ENCODE measurements around the gene GIMAP6.
"Not testable (repeated sequence)": the region's sequence is repeated elsewhere in the genome, so short reads cannot be mapped to it uniquely, and the experiment has no call there.

Gene GIMAP6

DNA sequence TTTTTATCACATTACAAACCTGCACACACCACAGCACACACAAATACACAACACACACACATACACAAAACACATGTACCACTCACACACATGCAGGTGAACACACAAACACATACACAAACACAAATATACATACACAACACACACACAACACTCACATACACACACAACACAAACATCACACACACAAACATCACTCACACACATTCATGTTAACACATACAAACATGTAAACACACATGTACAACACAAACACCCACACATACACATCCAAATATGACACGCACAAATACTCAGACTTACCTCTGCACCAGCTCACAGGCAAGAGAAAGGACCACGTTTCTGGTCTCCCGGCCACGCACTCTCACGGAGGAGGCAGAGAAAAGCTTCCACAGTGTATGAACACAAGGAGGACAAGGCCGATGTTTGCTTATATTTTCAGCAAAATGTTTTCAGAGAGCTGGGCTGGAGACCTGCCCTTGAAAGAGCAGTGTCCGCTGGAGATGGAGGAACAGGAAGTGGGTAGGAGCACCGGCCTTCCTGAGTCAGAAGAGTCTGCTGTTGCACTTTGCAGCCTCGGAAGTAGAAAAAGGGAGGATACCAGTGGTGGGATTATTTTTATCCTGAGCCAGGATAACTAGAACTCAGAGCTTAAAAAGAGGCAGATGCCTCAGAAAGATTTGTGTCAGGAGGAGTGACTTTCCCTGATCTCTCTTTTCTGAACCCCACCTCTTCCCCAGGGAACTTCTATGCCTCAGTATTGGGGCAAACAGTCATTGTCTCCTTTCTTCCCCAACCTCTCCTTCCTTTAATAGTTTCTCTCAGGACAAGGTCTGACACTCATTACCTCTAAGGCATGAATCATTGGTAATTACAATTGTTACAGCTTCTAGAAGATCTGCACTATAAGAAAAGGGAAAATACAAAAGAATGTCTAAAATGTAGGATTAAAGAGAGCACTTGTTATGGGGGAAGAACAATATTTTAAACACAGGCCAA, at the start of gene GIMAP6:
Gene GIMAP6, minus strand, starts transcription at position 520 of the 999 bp plus-strand sequence. CDS start 2,243 bp downstream, outside the sequence.
- no peak for DNase-seq

DNA sequence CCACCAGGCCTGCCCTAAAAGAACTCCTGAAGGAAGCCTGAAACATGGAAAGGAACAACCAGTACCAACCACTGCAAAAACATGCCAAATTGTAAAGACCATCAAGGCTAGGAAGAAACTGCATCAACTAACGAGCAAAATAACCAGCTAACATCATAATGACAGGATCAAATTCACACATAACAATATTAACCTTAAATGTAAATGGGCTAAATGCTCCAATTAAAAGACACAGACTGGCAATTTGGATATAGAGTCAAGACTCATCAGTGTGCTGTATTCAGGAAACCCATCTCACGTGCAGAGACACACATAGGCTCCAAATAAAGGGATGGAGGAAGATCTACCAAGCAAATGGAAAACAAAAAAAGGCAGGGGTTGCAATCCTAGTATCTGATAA, 48.2 kb upstream of the GIMAP6 start:
- DNase-seq, result not testable (repeated sequence)

DNA sequence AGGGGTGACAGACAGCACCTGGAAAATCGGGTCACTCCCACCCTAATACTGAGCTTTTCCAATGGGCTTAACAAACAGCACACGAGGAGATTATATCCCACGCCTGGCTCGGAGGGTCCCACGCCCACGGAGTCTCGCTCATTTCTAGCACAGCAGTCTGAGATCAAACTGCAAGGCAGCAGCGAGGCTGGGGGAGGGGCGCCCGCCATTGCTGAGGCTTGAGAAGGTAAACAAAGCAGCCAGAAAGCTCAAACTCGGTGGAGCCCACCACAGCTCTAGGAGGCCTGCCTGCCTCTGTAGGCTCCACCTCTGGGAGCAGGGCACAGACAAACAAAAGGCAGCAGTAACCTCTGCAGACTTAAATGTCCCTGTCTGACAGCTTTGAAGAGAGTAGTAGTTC, 46.4 kb upstream of the GIMAP6 start:
- DNase-seq, result not testable (repeated sequence)

DNA sequence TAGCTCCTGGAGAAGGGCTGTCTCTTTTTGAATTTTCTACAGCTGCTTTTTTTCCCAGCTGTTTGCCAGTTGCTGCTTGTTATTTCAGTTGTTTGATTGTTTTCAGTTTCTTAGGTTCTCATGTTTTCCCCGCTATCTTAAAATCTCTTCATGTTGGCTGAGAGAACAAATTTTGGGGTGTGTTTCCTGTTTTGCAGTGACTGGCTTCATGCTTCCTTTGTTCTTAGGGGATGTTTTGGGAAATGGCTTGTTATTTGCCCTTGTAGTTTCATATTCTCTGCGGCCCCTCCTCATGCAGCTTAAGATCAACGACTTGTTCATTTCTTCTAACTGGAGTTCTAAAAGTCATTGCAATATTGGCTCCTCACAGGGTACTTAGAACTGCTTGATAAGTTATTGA, 44.7 kb upstream of the GIMAP6 start:
- not testable (repeated sequence) for DNase-seq

DNA sequence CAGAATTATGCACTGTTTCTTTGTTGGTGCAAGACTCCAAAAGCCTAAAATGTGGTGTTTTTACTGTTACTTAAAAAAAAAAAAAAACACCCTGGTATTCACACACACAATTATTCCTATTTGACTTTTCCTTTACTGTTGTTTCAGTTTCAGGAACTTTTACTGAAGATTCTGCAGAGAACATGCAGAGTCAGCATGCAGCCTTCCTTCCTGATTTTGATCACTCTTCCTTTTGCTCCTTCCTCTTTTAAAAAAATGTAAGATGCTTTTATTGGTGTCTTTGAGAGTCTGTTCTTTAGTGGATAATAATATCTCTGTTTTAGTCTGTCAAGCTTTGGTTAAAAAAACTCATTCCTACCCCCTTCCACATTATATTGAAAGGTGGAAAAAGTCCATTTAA, 44.1 kb upstream of the GIMAP6 start:
- not testable (repeated sequence) for DNase-seq

DNA sequence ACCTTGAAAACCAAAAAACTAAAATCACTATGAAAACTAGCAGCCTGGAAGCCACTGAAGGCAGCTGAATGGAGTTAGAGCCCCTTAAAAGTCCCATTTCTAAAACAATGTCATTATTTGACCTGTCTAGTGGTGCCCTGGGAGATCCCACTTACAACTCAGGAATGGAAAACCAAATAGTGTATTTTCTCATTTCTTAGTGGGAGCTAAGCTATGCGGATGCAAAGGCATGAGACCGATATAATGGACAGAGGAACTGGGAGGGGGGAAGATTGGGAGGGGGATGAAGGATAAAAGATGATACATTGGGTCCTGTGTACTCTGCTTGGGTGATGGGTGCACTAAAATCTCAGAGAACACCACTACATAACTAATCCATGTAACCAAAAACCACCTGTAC, 43.5 kb upstream of the GIMAP6 start:
- DNase-seq, result no peak

DNA sequence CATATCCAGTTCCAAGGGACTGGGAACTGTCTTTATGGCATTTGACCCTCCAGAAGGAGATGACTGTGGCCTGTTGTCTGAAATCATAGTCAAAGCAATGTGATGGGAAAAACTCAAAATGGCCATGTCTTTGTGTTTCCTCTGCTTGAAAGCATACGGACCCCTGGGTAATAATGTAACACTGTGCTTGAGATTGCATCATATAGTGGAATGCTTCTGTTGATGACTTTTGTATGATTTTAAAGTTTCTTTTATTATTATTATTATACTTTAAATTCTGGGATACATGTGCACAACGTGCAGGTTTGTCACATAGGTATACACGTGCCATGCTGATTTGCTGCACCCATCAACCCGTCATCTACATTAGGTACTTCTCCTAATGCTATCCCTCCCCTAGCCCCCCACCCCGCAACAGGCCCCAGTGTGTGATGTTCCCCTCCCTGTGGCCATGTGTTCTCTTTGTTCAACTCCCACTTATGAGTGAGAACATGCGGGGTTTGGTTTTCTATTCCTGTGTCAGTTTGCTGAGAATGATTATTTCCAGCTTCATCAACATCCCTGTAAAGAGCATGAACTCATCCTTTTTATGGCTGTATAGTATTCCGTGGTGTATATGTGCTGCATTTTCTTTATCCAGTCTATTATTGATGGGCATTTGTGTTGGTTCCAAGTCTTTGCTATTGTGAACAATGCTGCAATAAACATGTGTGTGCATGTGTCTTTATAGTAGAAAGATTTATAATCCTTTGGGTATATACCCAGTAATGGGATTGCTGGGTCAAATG, 39.8 kb upstream of the GIMAP6 start:
- not testable (repeated sequence) for DNase-seq

DNA sequence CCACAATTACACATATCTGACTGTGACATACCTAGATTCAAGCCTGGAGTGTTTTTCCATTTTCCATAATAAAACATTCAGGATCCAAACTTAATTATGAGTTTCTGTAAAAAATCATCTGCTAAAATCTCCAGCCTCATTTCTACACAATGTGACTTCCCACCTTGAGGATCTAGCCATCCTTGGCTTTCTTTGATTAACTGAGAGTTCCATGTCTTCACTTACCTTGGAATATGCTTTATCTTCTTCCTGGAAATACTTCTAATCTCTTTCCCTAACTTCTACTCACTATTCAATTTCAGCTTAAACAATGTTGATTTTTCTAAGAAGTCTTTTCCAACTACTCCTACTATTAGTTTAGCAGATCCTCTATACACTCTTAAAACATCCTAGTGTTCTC, 36.8 kb upstream of the GIMAP6 start:
- no peak for DNase-seq

DNA sequence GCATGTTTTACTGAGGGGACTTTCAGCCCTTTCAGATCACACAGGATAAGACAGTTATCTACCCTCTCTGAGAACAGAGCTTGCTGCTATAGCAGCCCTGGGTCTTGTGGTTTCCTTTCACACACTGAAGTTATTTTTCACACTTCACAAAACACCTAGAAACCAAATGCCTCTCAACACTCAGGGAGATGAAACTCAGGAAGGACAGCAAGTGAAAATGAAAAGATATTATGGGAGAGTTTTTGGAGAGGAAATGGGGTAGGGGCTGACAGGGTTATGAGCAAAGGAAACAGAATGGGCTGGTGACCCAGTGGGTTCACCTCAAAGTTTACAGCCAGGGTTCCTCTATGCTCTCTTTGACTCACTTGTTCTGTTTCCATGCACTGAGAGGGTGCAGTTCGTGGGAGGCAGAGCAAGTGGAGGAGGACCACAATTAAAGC, 36.3 kb upstream of the GIMAP6 start:
- DNase-seq, result no peak

DNA sequence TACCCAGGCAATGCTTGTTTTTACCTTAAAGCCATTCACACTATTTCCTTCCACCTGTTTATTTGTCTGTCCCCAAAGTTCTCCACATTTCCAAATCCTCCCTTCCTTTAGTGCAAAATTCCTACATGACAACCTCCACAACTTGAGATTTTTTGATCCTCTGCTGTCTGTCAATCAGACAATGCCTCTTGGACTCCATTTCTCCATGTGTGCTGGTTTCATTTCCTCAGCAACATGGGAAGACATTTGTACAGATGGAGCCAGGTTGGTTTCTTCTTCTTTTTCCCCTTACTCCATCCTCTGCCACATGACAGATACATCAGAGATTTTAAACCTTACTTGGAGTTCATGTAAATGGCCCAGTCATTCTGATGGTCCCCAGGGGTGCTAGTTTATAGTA, 34.2 kb upstream of the GIMAP6 start:
- no peak for DNase-seq

DNA sequence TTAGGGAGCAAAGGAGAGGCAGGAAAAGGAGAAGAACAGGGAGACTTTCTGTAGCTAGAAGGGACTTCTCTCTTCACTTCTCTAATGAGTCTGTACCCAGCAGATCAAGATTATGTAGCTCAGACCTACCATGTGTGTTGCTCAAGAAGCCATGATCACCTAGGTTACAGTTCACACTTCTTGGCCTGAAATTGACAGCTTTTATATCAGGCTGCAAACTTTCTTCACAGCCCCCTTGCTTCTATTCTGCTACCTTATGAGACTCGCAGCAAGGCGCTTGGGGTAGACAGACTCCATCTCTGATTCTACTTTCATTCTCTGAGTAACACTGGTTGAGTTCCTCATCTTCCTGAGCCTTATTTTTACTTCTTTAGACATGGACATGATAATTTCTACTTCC, 33.7 kb upstream of the GIMAP6 start:
- no peak for DNase-seq

DNA sequence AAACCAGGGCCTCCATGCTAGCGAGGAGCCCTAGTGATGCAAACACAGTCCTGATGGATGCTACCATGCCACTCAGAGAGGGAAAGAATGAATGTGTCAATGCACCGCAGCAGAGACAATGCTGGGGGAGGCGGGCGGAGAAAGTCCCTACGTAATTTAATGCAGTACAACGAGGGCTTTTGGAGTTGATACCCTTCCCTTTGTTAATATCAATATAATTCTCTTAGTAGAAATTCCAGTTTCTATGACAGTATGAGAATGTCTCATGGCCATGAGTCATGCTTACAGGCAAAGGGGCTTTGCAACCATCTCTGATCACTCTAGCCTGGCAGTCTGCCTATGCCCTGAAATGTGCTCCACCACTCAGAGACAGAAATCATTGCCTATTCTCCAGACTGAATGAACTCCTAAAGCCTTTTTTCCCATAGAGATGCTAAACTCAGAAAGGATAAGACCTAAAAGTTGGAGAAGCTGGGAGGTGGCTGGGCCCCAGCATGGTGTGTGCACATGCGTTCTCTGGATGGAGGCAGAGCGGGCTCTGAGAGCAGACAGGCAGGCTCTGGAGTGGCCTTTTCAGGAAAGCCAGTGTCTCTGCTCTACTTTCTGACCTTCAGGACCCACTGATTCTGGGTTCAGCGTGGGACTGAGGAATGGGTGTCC, 33.0 kb upstream of the GIMAP6 start:
- DNase-seq, result no peak

DNA sequence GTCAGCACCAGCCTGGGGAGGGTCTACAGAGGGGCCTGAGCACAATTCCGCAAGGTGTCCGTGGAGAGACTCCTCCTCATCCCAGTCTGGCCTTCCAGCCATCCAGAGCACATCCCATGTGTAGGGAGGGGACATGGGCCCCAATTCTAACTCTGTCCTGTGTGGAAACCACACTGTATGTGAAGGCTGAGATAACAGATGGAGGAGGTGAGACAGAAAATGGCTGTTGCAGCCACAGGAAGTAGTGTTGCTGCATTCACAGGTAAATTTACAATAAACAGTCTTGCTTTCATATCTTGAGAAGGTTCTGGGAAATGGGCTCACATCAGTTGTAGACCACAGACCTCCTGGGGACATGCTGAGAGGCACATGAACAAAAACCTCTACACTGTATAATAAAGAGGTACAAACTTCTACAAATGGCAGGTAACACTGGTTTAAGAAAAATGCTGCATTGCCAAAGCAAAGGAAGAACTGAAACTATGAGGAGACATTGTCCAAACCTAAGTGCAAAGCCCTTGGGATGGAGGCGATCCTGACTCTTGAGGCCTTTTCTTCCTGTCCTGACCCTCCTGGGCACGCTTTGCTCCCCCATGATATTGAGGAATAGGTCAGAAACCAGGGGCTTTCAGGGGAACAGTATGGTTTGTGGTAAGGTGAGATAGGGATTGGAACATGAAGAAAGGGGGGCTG, 31.8 kb upstream of the GIMAP6 start:
- DNase-seq, result no peak

DNA sequence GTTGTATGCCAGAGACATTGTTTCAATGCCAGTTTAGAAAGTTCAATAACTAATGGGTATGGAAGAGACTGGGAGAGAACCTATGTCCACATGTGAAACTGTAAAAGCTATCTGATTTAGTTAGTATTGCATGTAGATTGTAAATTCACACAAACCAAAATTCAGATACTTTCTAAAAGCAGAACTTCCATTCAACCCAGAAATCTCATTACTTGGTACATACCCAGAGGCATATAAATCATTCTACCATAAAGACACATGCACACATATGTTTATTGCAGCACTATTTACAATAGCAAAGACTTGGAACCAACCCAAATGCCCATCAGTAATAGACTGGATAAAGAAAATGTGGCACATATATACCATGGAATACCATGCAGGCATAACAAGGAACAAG, 30.6 kb upstream of the GIMAP6 start:
- not testable (repeated sequence) for DNase-seq

DNA sequence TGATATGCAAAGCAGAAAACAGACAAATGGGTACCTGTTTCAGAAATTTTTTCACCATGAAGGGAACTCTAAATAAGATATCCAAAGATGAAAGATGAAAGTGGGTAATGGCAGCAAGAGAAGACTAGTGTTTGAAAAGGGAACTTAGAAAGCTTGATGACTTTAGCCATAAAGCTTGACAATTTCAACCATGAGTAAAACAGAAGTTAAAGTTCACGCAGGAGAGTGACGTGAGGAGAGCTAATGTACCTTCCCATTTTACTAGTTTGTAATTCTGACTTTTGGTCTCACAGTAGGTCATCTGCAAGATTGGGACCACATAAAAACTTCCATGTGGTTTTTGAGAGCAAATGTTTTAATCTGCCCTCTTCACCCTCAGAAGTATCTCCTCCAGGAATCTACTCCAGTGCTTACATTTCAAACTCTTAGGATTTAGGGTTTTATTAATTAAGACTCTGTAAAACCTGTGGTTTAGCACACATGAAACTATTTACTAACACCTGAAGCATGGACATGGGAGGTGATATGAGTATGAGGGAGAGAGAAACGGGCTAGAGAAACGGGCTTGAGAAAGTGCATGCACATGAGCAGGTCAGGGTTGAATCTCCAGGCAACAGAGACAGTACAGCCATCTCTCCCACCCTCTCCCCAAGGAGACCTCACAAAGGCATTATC, 28.9 kb upstream of the GIMAP6 start:
- no peak for DNase-seq

DNA sequence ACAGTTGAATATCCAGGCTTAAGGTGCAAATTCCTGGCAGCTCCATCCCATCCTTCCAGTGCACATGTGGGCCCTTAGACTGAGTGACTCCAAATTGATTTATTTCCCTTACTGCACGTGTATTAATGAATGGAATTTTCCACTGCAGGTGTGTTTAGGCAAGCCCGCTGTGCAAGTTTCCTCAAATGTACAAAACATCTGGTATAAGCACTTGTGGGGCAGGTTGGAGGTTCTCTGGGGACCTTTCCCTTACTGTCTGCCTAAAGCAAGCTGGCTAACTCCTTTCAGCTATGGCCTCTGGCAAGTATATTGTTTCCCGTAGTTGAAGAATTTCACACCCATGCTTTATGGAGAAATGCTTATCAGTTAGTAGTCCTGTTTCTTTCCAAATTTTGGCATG, 25.3 kb upstream of the GIMAP6 start:
- no peak for DNase-seq

DNA sequence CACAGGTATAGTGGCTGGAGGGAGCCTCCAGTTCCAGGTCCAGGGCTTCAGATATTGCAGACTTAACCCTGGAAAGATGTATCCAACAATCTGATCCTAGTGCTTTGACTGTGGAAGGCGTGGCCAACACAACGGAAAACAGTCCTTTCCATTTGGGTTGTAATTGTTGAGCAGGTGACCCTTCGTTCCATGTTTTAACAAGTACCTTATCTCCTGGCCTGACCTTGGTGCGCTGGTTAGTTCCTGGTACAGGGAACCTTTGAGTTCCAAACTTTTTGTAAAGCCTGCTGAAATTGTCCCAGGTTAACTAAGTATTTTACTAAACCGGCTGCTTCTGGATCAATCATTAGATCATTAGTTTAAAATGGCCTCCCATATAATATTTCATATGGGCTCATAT, 23.9 kb upstream of the GIMAP6 start:
- no peak for DNase-seq

DNA sequence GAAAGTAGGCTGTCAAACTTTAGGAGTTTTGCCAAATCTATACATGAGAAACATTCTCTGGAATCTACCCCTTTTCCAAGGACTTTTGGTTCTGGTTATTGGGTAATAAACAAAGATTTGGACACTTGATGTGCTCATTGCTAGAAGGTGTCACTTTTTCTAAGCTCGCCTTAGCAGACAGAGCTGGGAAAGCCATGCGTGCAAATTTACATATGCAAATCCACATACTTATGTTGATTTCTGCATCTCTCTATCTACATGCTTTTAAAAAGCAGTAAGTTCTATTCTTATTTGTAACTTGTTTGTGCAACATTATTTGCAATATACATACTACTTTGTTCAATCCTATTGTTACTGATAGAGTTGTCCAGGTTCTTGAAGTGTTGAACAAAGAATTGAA, 22.5 kb upstream of the GIMAP6 start:
- no peak for DNase-seq

DNA sequence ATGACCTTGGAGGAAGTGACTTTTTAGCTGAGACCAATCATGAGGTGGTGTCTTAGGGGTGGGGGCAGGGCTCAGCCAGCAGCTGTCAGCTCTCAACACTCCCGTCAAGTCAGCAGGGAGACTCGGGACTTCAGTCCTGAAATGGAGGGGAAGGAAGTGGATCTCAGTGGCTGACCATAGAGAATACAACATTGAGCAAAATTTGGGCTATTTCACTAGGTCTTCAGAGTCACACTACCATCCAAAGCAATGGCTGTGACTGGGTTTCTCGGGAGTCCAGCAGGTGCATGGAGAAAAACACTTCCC, 16.8 kb upstream of the GIMAP6 start:
- no peak for DNase-seq

DNA sequence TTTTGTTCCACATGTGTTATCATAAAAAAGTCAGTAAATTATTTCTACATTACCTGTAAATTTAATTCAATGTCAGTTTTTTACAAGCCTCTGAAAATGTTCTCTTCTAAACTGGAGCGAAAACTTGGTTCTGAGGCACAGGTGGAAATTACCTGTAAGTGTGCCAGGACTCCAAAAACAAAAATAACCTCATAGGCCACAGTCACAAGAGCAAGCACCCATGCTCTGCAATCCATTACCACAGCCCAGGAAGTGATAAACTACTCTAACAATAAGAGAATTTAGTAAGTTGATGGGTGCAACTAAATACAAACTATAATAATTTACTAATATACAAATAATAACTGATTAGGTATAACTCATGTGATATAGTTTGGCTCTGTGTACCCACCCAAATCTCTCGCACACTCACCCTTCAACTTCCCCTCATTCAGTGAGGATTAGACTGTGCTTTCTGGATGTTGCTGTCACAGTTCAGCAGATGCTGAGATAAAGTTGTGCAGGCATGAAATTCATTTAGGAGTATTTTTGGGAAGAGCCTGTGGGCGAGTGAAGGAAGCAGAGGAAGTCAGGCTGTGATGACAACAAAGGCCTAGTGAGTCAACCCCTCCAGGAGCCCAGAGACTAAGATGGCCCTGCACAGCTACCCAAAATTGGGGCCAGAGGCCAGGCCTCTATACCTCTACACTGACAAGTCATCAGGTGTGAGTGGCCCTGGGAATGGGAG, 16.3 kb upstream of the GIMAP6 start:
- DNase-seq, result no peak

Data from C1 segment of cervical spinal cord (tissue), 14 donors.